ENCODE data around the gene ITPRIPL1.

The ITPRIPL1 gene

DNA sequence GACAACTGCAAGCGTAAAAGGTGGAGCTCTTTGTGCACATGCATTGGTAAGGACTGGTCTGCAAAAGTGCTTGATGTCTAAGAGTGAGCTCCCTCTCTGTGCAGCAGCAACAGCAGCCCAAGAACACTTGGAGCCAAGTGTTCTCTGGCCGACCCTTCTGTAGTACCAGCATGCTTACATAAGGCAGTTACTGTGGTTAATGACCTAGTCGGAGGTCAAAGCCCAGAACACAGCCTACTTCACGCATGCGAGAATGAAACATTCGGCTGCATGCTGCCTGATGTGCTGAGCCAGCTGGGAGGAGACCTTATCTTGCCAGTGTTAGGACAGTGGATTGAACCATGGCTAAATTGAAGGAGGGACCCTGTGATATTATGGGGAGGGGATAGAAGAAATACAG, 31.8 kb downstream of the ITPRIPL1 start:
- peaks cover 50% of the 10 kb centered on the region for H3K36me3 Mint-ChIP-seq (ENCODE audit: low read depth)
- no peak overlapping the region for H3K27ac Mint-ChIP-seq

DNA sequence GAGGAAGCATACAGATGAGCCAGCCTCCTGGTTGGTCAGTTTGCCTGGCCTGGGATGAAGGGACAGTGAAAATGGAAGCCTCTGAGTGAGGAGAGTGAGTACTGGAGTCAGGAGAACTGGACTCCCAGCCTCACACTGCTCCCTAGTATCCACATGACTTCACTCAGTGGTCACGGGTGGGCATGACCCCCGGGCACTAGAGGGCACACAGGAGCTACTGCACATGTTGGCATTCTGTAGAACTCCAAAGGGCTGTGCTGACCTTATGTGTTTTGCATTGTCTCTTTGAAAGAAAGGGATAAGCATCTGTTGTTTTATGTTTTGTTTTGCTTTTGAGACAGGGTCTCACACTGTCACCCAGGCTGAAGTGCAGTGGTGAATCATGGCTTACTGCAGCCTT, 34.2 kb downstream of the ITPRIPL1 start:
- H3K27ac Mint-ChIP-seq = peak overlapping the region; percentile 71
- peaks cover 5% of the 10 kb centered on the region for H3K4me1 Mint-ChIP-seq (ENCODE audit: low read depth)
- peaks cover 49% of the 10 kb centered on the region for H3K36me3 Mint-ChIP-seq (ENCODE audit: low read depth)
- no peak overlapping the region for H3K4me3 Mint-ChIP-seq
- H3K27me3 Mint-ChIP-seq (ENCODE audit: low read depth) = no peaks in the 10 kb centered on the region
- no peaks in the 10 kb centered on the region for H3K9me3 Mint-ChIP-seq

More for the DNA sequence above, 31.8 kb downstream of the ITPRIPL1 start:
- H3K4me3 Mint-ChIP-seq = no peak overlapping the region
- H3K27me3 Mint-ChIP-seq (ENCODE audit: low read depth) = no peaks in the 10 kb centered on the region
- peaks cover 5% of the 10 kb centered on the region for H3K4me1 Mint-ChIP-seq (ENCODE audit: low read depth)
- no peaks in the 10 kb centered on the region for H3K9me3 Mint-ChIP-seq

DNA sequence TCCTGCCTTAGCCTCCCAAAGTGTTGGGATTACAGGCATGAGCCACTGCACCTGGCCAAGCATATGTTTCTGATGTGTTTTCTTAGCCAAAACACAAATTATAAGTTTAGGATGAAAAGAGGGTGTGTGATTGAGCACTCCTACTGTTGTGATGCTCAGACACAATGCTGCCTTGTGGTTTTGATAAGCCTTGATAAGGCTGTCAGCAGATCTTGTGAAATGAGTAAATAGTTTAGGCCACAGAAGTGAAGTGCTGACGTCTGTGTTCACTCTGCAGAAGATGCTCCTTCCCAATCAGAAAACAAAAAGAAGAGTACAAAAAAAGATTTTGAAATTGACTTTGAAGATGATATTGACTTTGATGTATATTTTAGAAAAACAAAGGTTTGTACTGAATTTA, 34.7 kb downstream of the ITPRIPL1 start:
- Mint-ChIP-seq H3K27ac (no peak overlapping the region), H3K4me1 (ENCODE audit: low read depth) (peaks cover 5% of the 10 kb centered on the region), H3K9me3 (no peaks in the 10 kb centered on the region), H3K4me3 (no peak overlapping the region), H3K36me3 (ENCODE audit: low read depth) (peaks cover 49% of the 10 kb centered on the region), H3K27me3 (ENCODE audit: low read depth) (no peaks in the 10 kb centered on the region)

DNA sequence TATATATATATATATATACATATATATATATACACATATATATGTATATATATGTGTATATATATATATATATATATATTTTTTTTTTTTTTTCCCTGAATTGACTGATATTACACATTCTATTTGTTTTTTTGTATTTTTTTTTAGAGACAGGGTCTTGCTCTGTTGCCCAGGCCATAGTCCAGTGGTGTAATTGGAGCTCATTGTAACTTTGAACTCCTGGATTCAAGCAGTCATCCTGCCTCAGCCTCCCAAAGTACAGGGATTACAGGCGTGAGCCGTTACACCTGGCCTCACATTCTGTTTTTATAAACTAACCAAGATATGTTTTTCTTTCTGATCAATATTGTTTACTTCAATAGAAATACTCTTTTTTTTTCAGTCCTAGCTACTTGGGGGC, 36.6 kb downstream of the ITPRIPL1 start:
- peaks cover 5% of the 10 kb centered on the region for H3K4me1 Mint-ChIP-seq (ENCODE audit: low read depth)
- H3K27me3 Mint-ChIP-seq (ENCODE audit: low read depth) = no peaks in the 10 kb centered on the region
- H3K27ac Mint-ChIP-seq = no peak overlapping the region
- H3K9me3 Mint-ChIP-seq = no peaks in the 10 kb centered on the region
- peaks cover 55% of the 10 kb centered on the region for H3K36me3 Mint-ChIP-seq (ENCODE audit: low read depth)
- H3K4me3 Mint-ChIP-seq = no peak overlapping the region

DNA sequence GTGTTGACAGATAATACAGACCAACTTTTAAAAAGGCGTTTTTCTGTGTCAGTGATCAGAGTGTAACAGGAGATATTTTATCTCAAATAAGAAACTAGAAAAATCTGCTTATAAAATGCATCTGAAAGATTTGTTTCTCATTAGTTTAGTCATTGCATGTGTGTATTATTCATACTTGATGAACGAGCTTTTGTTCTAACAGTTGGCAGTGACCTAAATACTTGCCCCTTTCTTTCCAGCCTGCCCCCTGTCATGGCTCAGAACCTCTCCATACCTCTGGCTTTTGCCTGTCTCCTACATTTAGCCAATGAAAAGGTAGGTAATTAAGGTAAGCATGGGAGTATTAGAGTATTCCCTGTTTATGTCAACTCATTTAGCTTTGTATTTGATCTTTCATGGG, 44.1 kb downstream of the ITPRIPL1 start:
- peaks cover 56% of the 10 kb centered on the region for H3K36me3 Mint-ChIP-seq (ENCODE audit: low read depth)
- no peaks in the 10 kb centered on the region for H3K4me1 Mint-ChIP-seq (ENCODE audit: low read depth)
- H3K9me3 Mint-ChIP-seq = no peaks in the 10 kb centered on the region
- no peak overlapping the region for H3K27ac Mint-ChIP-seq
- H3K27me3 Mint-ChIP-seq (ENCODE audit: low read depth) = no peaks in the 10 kb centered on the region
- H3K4me3 Mint-ChIP-seq = no peak overlapping the region

DNA sequence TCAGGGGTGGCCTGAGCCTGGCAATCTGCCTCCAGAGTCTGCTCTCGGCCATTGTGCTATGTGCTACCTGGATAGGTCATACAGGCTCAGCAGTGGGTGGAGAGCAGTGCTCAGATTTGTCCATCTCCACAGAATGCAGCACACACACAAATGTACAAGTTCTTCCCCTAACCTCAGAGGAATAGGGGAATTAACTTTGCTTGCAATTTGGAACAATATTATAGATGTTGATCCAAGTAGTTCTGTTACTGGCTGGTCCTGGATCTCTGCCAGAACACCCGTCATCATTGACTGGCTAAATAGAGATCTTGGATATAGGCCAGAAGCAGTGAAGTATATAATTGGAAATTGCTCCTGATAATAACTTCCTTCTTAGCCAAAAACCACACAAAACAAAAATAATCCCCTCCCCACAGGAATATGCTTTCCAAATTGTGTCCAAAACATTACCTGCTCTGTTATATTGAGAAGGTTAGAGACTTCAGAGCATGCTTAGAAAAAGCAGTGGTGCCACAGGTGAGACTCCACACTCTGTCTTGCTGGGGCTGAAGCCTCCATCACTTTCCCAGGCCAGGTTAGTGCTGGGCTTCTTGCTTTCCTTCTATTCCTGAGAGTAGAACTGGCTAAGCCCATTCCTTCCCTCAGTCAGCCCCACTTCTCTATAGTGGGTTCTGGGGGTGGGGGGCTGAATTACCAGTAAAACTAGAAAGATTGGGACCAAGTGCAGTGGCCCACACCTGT, 49.3 kb downstream of the ITPRIPL1 start:
- no peak overlapping the region for H3K27ac Mint-ChIP-seq
- H3K9me3 Mint-ChIP-seq = peaks cover 15% of the 10 kb centered on the region
- H3K27me3 Mint-ChIP-seq (ENCODE audit: low read depth) = no peaks in the 10 kb centered on the region
- no peaks in the 10 kb centered on the region for H3K4me1 Mint-ChIP-seq (ENCODE audit: low read depth)
- H3K36me3 Mint-ChIP-seq (ENCODE audit: low read depth) = peaks cover 46% of the 10 kb centered on the region
- H3K4me3 Mint-ChIP-seq = no peak overlapping the region
